ENCODE measurements around the gene XRCC1.
"Not testable (repeated sequence)": the region's sequence is repeated elsewhere in the genome, so short reads cannot be mapped to it uniquely, and the experiment has no call there.

The XRCC1 gene

GRCh38 chr19:43574424-43575155 lies 737 bp downstream of the XRCC1 start:
- DNase-seq, result no peak

DNA sequence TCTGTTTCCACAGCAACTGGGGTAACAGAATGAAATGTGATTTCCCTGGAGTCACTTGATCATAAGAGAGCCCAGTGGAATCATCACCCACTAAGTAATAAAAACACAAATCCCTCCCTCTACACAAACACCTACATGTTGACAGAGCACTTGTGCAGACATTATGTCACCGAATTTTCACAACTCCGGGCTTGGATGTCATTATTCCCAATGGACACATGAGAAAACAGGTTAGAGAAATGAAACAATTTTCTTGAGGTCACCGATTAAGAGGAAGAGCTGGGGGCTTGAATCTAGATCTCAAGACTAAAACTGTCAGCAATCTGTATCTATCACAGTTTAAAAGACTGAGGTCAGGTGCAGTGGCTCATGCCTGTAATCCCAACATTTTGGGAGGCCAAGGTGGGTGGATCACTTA lies 3.1 kb downstream of the XRCC1 start:
- no peak for DNase-seq

DNA sequence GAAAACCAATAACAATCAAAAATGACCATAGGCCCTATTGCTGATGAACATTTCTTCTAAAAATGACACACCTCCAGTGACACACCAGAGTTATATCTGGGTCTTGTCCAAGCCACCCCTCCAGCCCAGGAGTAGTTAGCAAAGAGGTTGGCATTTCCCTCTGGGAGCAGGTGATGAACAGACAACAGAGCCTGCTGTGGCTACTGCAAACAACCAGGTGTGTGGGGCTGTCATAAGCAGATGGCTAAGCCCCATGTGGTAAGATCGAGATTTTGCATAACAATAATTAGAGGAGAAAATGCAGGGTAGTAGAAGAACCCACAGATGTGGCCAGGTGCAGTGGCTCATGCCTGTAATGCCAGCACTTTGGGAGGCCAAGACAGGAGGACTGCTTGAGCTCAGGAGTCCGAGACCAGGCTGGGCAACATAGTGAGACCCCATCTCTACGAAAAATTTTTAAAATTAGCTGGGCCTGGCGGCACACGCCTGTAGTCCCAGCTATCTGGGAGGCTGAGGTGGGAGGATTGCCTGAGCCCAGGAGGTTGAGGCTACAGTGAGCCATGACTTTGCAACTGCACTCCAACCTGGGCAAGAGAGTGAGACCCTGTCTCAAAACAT lies 5.0 kb downstream of the XRCC1 start:
- DNase-seq, result no peak

DNA sequence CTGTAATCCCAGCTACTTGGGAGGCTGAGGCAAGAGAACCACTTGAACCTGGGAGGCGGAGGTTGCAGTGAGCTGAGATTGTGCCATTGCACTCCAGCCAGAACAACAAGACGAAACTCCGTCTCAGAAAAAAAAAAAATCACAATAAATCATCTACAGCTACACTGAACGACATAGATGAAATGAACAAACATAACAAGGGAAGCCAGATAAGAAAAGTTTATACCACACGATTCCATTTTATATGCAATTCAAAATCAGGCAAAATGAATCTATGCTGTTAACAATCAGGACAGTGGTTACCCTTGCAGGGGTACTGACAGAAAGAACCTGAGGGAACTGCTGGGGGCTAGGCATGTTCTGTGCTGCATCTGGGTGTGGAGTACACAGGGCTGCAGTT lies 5.7 kb downstream of the XRCC1 start:
- DNase-seq, result no peak

- no peak for DNase-seq
Measured at GRCh38 chr19:43564800-43565199, 10.5 kb downstream of the XRCC1 start.

DNA sequence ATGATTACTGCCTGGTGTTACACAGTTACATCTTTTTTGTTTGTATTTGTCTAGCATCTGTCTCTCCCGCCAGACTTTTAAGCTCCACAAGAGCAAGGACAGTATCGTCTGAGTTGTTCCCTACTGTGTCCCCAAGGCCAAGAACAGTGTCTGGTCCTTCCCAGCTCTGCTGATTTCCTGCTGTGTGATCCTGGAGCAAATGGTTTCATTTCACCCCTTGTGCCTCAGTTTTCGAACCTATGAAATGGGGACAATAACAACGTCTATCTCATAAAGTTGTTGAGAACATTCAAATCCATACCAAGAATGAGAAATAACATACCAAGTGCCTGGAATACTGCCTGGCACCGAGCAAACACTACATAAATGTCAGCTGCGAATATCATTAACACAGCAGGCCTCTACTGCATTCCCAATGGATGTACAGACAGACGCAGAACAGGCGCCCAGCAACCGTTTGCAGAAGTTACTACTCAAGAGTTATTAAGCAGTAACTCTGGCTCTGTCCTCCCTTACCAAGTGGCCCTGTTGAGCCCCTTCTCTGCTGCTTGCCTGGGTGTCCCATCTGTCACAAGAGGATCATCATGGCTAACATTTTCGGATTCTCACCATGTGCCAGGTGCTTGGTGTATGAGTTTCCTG lies 11.4 kb downstream of the XRCC1 start:
- DNase-seq, result no peak

- peak; percentile 73 to 79 for DNase-seq
Measured at GRCh38 chr19:43562698-43563241, 12.6 kb downstream of the XRCC1 start.

GRCh38 chr19:43562226-43562697 lies 13.1 kb downstream of the XRCC1 start:
- no peak for DNase-seq

GRCh38 chr19:43561139-43561970 lies 14.0 kb downstream of the XRCC1 start:
- no peak for DNase-seq

GRCh38 chr19:43560687-43561086 lies 14.6 kb downstream of the XRCC1 start:
- peak in 1 of 2 experiments; percentile 32 for DNase-seq

GRCh38 chr19:43555185-43555770 lies 20.0 kb downstream of the XRCC1 start:
- peak; percentile 88 for DNase-seq

DNA sequence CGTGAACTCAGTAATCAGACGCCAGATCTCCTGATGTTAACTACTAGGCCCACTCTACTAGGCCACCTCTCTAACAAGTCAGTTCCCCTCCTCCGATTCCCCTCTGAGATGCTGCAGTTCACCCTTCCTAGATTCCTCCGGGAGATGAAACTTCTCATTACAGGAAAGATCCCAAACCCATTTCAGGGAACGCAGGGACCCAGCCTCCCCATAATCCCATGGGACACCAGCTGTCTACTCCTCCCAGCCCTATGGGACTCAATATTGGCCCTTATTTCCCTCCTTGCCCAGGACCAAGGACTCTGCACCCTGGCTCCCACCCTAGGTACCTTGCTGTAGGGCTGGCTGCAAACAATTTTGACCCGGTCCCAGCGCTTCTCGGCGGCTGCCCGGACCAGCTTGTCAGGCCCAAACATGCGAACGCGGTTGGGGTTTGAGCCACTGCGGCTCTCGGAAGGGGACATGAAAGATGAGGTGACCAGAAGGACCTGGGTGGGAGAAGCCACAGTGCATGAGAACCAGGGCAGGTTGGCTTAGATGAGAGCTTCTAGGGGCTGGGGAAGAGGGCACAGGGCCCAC lies 20.9 kb downstream of the XRCC1 start:
- no peak for DNase-seq

GRCh38 chr19:43553656-43554055 lies 21.7 kb downstream of the XRCC1 start:
- DNase-seq, result no peak

DNA sequence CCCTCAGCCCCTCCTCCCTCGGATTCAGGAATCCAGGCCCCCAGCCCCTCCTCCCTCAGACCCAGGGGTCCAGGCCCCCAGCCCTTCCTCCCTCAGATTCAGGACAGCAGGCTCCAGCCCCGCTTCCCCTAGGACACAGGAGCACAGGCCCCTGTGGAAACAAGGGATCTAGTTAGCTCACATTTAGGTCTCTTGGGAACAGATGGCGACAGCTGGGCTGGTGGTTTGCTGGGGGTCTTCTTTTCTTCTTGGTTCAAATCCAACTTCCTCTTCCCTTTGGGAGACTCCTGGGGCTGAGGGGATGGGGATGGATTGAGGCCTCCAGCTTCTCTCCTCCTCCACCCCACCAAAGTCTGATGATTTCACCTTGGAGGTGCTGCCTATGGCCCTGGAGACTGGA lies 22.7 kb downstream of the XRCC1 start:
- DNase-seq, result no peak

GRCh38 chr19:43552198-43552450 lies 23.2 kb downstream of the XRCC1 start:
- DNase-seq, result no peak

- DNase-seq, result no peak
Measured at GRCh38 chr19:43551399-43552197, 23.7 kb downstream of the XRCC1 start.

- no peak for DNase-seq
Measured at GRCh38 chr19:43548706-43549105, 26.6 kb downstream of the XRCC1 start.

DNA sequence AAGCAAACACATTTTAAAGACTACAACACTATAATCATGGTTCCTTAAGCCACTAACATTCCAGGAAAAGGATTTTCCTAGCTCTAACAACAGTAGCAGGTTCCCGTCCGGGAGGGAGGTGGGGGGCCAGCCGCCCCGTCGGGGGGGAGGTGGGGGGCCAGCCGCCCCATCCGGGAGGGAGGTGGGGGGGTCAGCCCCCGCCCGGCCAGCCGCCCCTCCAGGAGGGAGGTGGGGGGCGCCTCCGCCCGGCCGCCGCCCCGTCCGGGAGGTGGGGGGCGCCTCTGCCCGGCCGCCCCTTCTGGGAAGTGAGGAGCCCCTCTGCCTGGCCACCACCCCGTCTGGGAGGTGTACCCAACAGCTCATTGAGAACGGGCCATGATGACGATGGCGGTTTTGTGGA lies 27.4 kb downstream of the XRCC1 start:
- not testable (repeated sequence) for DNase-seq

GRCh38 chr19:43546581-43546980 lies 28.7 kb downstream of the XRCC1 start:
- no peak for DNase-seq

DNA sequence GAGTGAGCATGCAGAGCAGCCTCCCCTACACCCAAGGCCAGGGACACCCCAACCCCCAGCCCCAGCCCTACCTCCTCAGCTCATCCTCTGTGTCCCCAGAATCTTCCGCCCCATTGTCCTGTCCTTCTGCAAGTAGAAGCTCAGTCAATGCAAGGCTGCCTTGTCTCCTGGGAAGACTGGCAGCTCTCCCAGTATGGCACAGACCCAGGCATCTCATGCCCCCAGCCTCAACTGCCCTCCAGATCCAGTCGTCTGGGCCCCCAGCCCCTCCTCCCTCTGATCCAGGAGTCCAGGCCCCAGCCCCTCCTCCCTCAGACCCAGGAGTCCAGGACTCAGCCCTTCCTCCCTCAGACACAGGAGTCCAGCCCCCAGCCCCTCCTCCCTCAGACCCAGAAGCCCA lies 29.3 kb downstream of the XRCC1 start:
- no peak for DNase-seq

DNA sequence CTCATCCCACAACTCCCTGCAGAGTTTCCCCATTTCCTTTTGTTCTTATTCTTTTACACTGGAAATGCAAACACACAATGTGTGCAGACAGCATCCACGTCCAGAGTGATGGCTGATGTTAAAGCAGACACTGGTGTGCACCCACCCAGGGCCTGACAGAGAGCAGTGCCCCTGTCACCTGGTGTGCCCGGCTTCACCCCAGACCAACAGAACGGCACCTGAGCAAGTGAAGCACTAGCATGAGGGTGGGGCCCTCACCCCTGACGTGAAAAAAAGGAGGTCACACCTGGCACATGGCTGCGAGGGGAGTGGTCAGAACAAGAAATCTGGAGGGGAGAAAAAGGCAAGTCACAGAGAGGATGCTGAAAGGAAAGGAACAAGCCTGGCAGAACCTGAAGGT lies 30.1 kb downstream of the XRCC1 start:
- no peak for DNase-seq

DNA sequence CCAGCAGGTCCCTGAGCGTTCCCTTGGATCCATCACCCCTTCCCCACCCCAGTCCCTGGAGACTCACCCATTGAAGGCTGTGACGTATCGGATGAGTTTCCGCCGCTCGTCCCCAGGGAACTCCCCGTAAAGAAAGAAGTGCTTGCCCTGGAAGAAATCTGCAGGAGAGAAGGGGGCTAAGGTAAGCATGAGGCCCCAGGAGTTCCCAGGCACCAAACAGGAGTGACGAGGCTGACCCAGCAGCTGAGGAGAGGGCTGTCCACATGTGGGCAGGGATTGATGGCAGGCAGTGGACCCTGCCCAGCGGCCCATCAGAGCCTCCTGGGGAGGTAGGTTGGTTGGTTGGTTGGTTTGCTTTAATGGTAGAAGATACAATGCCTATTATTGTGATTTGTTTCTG lies 31.2 kb downstream of the XRCC1 start:
- no peak for DNase-seq
